Activated naive CD8-positive, alpha-beta T cell treated with anti-CD3 and anti-CD28 coated beads for 36 hours (primary cell): ENCODE data around the gene A3GALT2. TPM values are rescaled to one million over a fixed set of nuclear protein-coding genes. Genes with fewer than 3 reads are reported as not detected.

ENCODE experiments used
- DNase-seq: peaks from one replicate; pipeline ENCODE4 v3.0.0; 2021
- H3K27ac Mint-ChIP-seq: one replicate; pipeline ENCODE4 v1.8.0; 2022; ENCODE audit warnings: mild to moderate bottlenecking, moderate library complexity, mixed read lengths
- H3K27me3 Mint-ChIP-seq: one replicate; pipeline ENCODE4 v1.8.0; 2022; ENCODE audit warnings: mild to moderate bottlenecking, mixed read lengths
- H3K36me3 Mint-ChIP-seq: one replicate; pipeline ENCODE4 v1.8.0; 2021; ENCODE audit warnings: mild to moderate bottlenecking, mixed read lengths
- H3K4me1 Mint-ChIP-seq: one replicate; pipeline ENCODE4 v1.8.0; 2021; ENCODE audit warnings: mixed read lengths
- H3K4me3 Mint-ChIP-seq: one replicate; pipeline ENCODE4 v1.8.0; 2022; ENCODE audit warnings: mild to moderate bottlenecking, moderate library complexity, mixed read lengths
- H3K9me3 Mint-ChIP-seq: one replicate; pipeline ENCODE4 v1.8.0; 2022; ENCODE audit warnings: mixed read lengths
- total RNA-seq, 2 experiments: library from RNA; stranded (reverse); gene quantifications; one replicate each; pipeline ENCODE4 v1.2.3, GENCODE V29; 2021

Gene A3GALT2
- total RNA-seq, 2 experiments from 2014 or later: not detected

DNA sequence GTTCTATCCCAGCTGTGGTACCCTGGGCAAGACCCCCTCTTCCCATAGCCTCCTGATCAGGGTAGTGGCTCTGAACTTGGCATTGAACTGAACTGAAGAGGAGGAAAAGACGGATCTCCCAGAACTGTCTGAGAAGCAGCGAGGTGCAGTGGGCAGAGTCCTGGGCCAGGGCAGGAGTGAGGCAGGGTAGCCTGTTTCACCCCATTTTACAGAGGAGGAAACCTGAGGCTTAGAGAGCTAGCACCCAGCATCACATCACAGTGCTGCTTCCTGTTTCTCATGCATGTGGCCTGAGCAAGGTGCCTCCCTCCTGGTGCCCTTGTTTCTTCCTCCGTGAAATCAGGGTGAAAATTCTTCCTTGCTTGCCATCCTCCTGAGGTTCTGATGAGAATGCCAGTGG is 47.5 kb downstream of the A3GALT2 start:
- H3K4me3 Mint-ChIP-seq: no peak overlapping the region
- H3K9me3 Mint-ChIP-seq: no peaks in the 10 kb centered on the region
- no peak for DNase-seq
- H3K27ac Mint-ChIP-seq: no peak overlapping the region
- no peaks in the 10 kb centered on the region for H3K27me3 Mint-ChIP-seq
- no peaks in the 10 kb centered on the region for H3K36me3 Mint-ChIP-seq
- peaks cover 10% of the 10 kb centered on the region for H3K4me1 Mint-ChIP-seq

GRCh38 chr1:33272930-33273329 is 48.0 kb downstream of the A3GALT2 start:
- H3K4me3 Mint-ChIP-seq: no peak overlapping the region
- no peaks in the 10 kb centered on the region for H3K9me3 Mint-ChIP-seq
- no peaks in the 10 kb centered on the region for H3K27me3 Mint-ChIP-seq
- DNase-seq: no peak
- no peaks in the 10 kb centered on the region for H3K36me3 Mint-ChIP-seq
- H3K4me1 Mint-ChIP-seq: peaks cover 10% of the 10 kb centered on the region
- no peak overlapping the region for H3K27ac Mint-ChIP-seq

GRCh38 chr1:33272509-33272908 is 48.4 kb downstream of the A3GALT2 start:
- no peak overlapping the region for H3K27ac Mint-ChIP-seq
- H3K9me3 Mint-ChIP-seq: no peaks in the 10 kb centered on the region
- no peak overlapping the region for H3K4me3 Mint-ChIP-seq
- no peaks in the 10 kb centered on the region for H3K27me3 Mint-ChIP-seq
- H3K36me3 Mint-ChIP-seq: no peaks in the 10 kb centered on the region
- H3K4me1 Mint-ChIP-seq: peaks cover 10% of the 10 kb centered on the region
- no peak for DNase-seq

DNA sequence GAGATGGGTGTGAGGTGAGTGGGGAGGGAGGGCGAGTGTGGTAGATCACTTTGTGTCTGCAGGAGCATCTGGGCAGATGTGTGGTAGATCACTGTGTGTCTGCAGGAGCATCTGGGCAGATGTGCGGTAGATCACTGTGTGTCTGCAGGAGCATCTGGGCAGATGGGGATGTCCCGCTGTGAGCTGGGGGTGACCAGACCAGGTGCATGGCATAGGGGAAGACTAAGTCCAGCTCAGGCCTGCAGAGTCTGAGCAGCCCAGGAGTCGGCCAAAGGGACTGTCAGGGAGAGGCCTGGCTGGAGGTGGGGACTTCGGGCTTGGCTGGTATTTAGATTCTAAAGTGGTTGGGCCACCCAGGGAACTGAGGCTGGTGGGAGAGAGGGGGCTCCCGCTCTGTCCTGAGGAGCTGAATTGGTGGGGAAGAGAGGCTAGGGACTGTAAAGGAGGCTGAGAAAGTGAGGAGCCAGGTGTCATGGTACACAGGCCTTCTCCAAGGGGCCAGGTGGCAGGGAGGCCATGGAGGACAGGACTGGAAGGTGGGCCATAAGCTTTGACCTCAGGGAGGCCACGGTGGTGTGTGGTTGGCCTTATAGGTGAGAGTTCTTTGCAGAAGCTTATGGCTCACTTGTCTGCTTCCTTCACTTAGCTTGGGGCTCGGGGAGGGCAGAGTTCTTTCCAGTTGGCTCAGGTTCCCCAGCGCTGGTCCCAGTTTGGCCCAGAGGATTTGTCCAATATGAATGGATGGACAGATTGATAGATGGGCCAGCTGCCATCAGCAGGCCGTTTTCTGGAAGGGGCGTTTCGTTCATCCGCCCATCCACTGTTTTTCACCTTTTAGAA is 49.0 kb downstream of the A3GALT2 start:
- DNase-seq: no peak

GRCh38 chr1:33270808-33271465 is 50.0 kb downstream of the A3GALT2 start:
- no peak for DNase-seq
- Mint-ChIP-seq H3K27ac (no peak overlapping the region), H3K4me3 (no peak overlapping the region), H3K27me3 (no peaks in the 10 kb centered on the region), H3K4me1 (peaks cover 10% of the 10 kb centered on the region), H3K9me3 (no peaks in the 10 kb centered on the region), H3K36me3 (no peaks in the 10 kb centered on the region)

More for the DNA sequence above, 49.0 kb downstream of the A3GALT2 start:
- H3K27me3 Mint-ChIP-seq: no peaks in the 10 kb centered on the region
- no peak overlapping the region for H3K4me3 Mint-ChIP-seq
- peaks cover 10% of the 10 kb centered on the region for H3K4me1 Mint-ChIP-seq
- no peak overlapping the region for H3K27ac Mint-ChIP-seq
- no peaks in the 10 kb centered on the region for H3K9me3 Mint-ChIP-seq
- H3K36me3 Mint-ChIP-seq: no peaks in the 10 kb centered on the region

DNA sequence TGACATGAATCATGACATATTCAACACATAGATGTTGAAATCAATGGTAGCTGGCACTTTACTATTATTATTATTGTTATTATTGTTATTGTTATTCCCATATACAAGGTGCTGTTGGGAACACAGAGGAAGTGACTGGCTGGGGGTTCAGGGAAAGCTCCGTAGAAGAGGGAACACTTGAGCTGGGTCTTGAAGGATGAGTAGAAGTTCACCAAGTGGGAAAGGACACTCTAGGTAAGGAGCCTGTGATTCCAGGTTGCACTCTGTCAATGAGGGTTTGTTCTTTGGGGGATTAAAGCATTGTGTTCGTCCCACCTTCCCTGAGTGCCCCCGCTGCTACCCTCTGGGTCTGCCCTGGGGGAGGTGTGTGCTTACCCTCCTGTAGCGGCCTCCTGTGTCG is 50.5 kb downstream of the A3GALT2 start:
- H3K27ac Mint-ChIP-seq: no peak overlapping the region
- H3K36me3 Mint-ChIP-seq: no peaks in the 10 kb centered on the region
- no peaks in the 10 kb centered on the region for H3K27me3 Mint-ChIP-seq
- no peak overlapping the region for H3K4me3 Mint-ChIP-seq
- peaks cover 10% of the 10 kb centered on the region for H3K4me1 Mint-ChIP-seq
- DNase-seq: no peak
- H3K9me3 Mint-ChIP-seq: no peaks in the 10 kb centered on the region

- no peaks in the 10 kb centered on the region for H3K36me3 Mint-ChIP-seq
- DNase-seq: no peak
- no peaks in the 10 kb centered on the region for H3K9me3 Mint-ChIP-seq
- no peaks in the 10 kb centered on the region for H3K27me3 Mint-ChIP-seq
- H3K4me3 Mint-ChIP-seq: no peak overlapping the region
- no peak overlapping the region for H3K27ac Mint-ChIP-seq
- H3K4me1 Mint-ChIP-seq: peaks cover 10% of the 10 kb centered on the region
Observed at GRCh38 chr1:33269621-33270020, 51.3 kb downstream of the A3GALT2 start.

GRCh38 chr1:33268927-33269610 is 51.8 kb downstream of the A3GALT2 start:
- Mint-ChIP-seq H3K36me3 (no peaks in the 10 kb centered on the region), H3K27me3 (no peaks in the 10 kb centered on the region), H3K4me3 (no peak overlapping the region), H3K4me1 (peaks cover 8% of the 10 kb centered on the region), H3K27ac (no peak overlapping the region), H3K9me3 (no peaks in the 10 kb centered on the region)
- no peak for DNase-seq

DNA sequence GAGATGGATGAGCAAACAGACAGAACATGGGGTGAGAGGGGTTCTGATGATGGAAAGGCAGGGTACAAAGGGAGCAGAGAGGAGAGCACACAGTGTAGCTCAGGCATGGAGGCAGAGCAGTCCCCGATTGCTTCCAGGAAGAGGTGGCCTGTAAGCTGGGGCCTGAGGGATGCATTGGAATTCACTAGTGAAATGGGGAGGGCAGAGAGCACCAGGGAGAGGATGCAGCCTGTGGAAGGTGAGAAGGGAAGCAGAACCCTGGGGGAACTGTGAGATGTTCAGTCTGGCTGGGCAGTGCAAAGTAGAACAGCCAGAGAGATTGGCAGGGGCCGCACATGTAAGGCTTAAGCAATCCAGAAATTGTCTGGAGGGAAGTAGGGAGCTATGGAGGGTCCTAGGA is 52.4 kb downstream of the A3GALT2 start:
- no peaks in the 10 kb centered on the region for H3K27me3 Mint-ChIP-seq
- H3K27ac Mint-ChIP-seq: no peak overlapping the region
- H3K9me3 Mint-ChIP-seq: no peaks in the 10 kb centered on the region
- no peak for DNase-seq
- H3K4me1 Mint-ChIP-seq: peaks cover 6% of the 10 kb centered on the region
- H3K36me3 Mint-ChIP-seq: no peaks in the 10 kb centered on the region
- H3K4me3 Mint-ChIP-seq: no peak overlapping the region

- H3K27ac Mint-ChIP-seq: no peak overlapping the region
- DNase-seq: no peak
- H3K36me3 Mint-ChIP-seq: no peaks in the 10 kb centered on the region
- no peak overlapping the region for H3K4me3 Mint-ChIP-seq
- H3K4me1 Mint-ChIP-seq: no peaks in the 10 kb centered on the region
- no peaks in the 10 kb centered on the region for H3K9me3 Mint-ChIP-seq
- no peaks in the 10 kb centered on the region for H3K27me3 Mint-ChIP-seq
Observed at GRCh38 chr1:33267468-33268205, 53.3 kb downstream of the A3GALT2 start.

GRCh38 chr1:33266766-33267165 is 54.1 kb downstream of the A3GALT2 start:
- H3K4me3 Mint-ChIP-seq: no peak overlapping the region
- no peaks in the 10 kb centered on the region for H3K27me3 Mint-ChIP-seq
- no peak for DNase-seq
- H3K36me3 Mint-ChIP-seq: no peaks in the 10 kb centered on the region
- no peak overlapping the region for H3K27ac Mint-ChIP-seq
- no peaks in the 10 kb centered on the region for H3K4me1 Mint-ChIP-seq
- no peaks in the 10 kb centered on the region for H3K9me3 Mint-ChIP-seq

DNA sequence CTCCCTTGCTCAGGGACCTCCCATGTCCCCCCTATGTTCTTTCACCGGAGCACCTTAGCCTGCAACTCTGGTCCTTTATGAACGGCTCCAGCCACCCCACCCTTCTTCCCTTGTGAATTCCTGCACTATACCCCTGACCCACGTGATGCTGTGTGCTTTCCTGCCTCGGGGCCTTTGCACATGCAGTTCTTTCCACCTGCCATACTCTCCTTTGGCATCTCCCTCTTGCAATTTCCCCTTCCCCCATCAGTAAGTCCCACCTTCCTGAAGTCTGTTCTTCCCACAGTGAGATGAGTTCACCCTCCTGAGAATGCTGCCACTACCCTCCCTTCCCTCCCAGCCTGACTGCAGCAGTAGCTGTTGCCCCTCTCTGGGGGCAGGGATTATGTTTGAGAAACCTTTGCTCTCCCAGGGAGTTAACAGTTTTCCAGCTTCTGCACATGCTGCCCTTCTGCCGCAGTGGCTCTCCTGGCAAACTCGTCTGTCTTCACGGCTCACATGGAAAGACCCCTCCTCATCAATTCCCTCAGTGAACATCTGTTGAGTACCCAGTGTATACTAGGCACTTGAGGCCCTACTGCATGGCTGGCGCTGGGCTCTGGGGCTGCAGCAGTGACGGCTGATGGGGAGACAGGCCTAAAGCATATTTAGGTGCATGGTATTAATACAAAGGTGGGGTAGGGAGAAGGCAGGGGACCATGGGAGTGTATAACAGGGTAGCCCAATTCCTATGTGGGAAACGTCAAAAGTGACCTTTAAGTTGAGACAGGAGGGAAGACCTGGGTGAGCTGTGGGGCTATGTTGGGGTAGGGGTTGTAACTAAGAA is 54.9 kb downstream of the A3GALT2 start:
- DNase-seq: no peak
- no peak overlapping the region for H3K27ac Mint-ChIP-seq
- H3K4me3 Mint-ChIP-seq: no peak overlapping the region
- H3K9me3 Mint-ChIP-seq: no peaks in the 10 kb centered on the region
- peaks cover 3% of the 10 kb centered on the region for H3K4me1 Mint-ChIP-seq
- H3K27me3 Mint-ChIP-seq: no peaks in the 10 kb centered on the region
- H3K36me3 Mint-ChIP-seq: no peaks in the 10 kb centered on the region

DNA sequence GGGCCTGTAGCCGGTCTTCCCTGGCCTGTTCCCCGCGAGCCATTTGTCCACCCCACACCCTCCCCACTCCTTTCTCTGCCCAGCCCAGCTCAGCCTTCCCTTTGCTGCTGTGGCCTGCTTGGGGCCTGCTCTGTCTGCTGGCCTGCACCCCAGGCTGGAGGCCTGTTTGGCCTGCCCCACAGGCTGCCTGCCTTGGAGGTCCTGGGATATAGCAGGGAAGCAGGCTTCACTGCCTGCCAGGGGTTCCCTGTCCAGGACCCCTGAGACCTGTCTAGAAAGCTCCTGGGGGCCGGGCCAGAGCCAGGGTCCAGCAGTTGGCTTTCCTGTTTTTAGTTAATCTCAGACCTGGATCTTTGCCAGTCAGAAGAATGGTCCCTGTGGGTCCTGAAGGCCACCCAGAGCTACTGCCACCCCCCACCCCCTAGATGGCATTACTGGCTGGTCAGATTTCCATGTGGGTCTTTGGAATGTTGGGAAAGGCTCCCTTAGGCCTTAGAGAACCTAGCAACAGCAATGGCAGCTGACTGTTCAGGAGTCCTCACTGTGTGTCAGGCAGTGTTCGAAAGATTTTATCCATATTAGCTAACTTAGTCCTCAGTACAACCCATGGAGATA is 56.9 kb downstream of the A3GALT2 start:
- Mint-ChIP-seq H3K27me3 (no peaks in the 10 kb centered on the region), H3K36me3 (no peaks in the 10 kb centered on the region), H3K27ac (no peak overlapping the region), H3K9me3 (no peaks in the 10 kb centered on the region), H3K4me1 (peaks cover 18% of the 10 kb centered on the region), H3K4me3 (no peak overlapping the region)
- DNase-seq: no peak

DNA sequence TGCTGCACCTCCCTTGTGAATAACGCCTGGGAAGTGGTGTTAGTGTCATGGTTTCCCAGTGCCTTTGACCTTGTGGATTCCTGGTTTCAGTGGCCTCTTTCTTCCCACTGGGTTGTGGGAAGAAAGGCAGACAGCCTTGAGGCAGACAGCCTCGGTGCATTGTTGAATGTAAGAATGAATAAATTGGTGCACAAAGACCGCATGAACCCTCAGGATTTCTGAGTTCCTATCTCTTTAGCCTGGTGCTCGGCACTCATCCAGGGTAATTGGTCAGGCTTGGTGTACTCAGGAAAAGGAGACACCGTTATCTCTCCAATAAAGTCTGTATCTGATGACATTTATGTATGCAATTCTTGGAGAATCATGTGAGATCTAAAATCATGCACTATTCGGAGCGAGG is 59.6 kb downstream of the A3GALT2 start:
- peaks cover 27% of the 10 kb centered on the region for H3K4me1 Mint-ChIP-seq
- no peaks in the 10 kb centered on the region for H3K9me3 Mint-ChIP-seq
- DNase-seq: no peak
- H3K36me3 Mint-ChIP-seq: peaks cover 3% of the 10 kb centered on the region
- no peak overlapping the region for H3K4me3 Mint-ChIP-seq
- no peak overlapping the region for H3K27ac Mint-ChIP-seq
- no peaks in the 10 kb centered on the region for H3K27me3 Mint-ChIP-seq
